Panc1 (cell line): ENCODE data around the gene POLDIP2. TPM values are rescaled to one million over a fixed set of nuclear protein-coding genes. Genes with fewer than 3 reads are reported as not detected.

Source experiments
- ATAC-seq: fragments of 200-7000 bp; cut with Tn5 transposase; 2 replicates; pipeline ENCODE4 v1.9.1; 2020; ENCODE audit warnings: mild to moderate bottlenecking, moderate library complexity
- BruUV-seq: library from RNA; stranded (reverse); fragments of 400-500 nt; replicated peaks from 2 replicates; lab custom pipeline; 2021; lab: Mats Ljungman, UMichigan
- CTCF ChIA-PET: fragments of 300-600 bp; sonication (Branson Sonifier 250); formaldehyde crosslinking; loops from one replicate; lab custom pipeline; 2022; ENCODE audit warnings: antibody characterized with exemption; lab: Charles Lee
- POLR2A ChIA-PET: fragments of 300-600 bp; sonication (Branson Sonifier 250); formaldehyde crosslinking; loops from one replicate; lab custom pipeline; 2022; ENCODE audit warnings: antibody characterized with exemption; lab: Charles Lee
- DNase-seq: peaks from one replicate; pipeline ENCODE4 v3.0.0-alpha.2; 2010; ENCODE audit warnings: low read depth, low spot score
- H3K27ac ChIP-seq: 2 replicates; pipeline ENCODE4 v1.5.1; 2011; ENCODE audit warnings: mild to moderate bottlenecking, low read length, inconsistent platforms
- H3K27me3 ChIP-seq: fragments of 200-500 bp; sonication (Bioruptor generic); 2 replicates; pipeline ENCODE4 v1.6.0; 2014; ENCODE audit warnings: low read length, inconsistent platforms; ENCODE audit not compliant: control insufficient read depth, insufficient read depth
- H3K36me3 ChIP-seq: fragments of 200-500 bp; sonication (Bioruptor generic); 2 replicates; pipeline ENCODE4 v1.5.1; 2014; ENCODE audit warnings: inconsistent platforms, mild to moderate bottlenecking, low read length, moderate library complexity; ENCODE audit not compliant: control insufficient read depth, insufficient read depth
- H3K4me1 ChIP-seq: 2 replicates; pipeline ENCODE4 v1.5.1; 2011; ENCODE audit warnings: inconsistent platforms, mild to moderate bottlenecking, low read length, moderate library complexity; ENCODE audit not compliant: control insufficient read depth, insufficient read depth
- H3K4me3 ChIP-seq, 2 experiments: 2 replicates each; pipeline ENCODE4 v1.5.1; 2011 to 2012; ENCODE audit warnings: low read depth in 2 of 2, low read length in 2 of 2, mild to moderate bottlenecking in 2 of 2, inconsistent platforms in 1 of 2, moderate library complexity in 1 of 2
- H3K9me3 ChIP-seq: fragments of 200-500 bp; sonication (Bioruptor generic); 2 replicates; pipeline ENCODE4 v1.5.1; 2014; ENCODE audit warnings: low read depth, mild to moderate bottlenecking, inconsistent platforms, low read length, moderate library complexity; ENCODE audit not compliant: control insufficient read depth, insufficient read depth
- POLR2AphosphoS5 ChIP-seq: IDR thresholded peaks from 2 replicates; pipeline ENCODE4 v1.6.1; 2012; ENCODE audit warnings: mild to moderate bottlenecking, low read depth, low read length, moderate library complexity
- REST ChIP-seq, 2 experiments: IDR thresholded peaks; 2 replicates each; pipeline ENCODE4 v1.6.1; 2011 to 2012; ENCODE audit warnings: low read depth in 2 of 2, control low read depth in 1 of 2, low read length in 1 of 2, mild to moderate bottlenecking in 1 of 2, moderate library complexity in 1 of 2; ENCODE audit not compliant: insufficient read depth in 1 of 2
- SIN3A ChIP-seq: IDR thresholded peaks from 2 replicates; pipeline ENCODE4 v1.6.1; 2012; ENCODE audit warnings: low read depth, mild to moderate bottlenecking, low read length, moderate library complexity, borderline replicate concordance; ENCODE audit not compliant: insufficient read depth
- in situ Hi-C: cut with HindIII; loops from 2 replicates; pipeline ENCODE4 v1.10.0; 2016; ENCODE audit warnings: low sequenced_read_pairs, low pct_unique_long_range_greater_than_20kb
- intact Hi-C: fragments of 100-400 bp; cut with micrococcal nuclease; formaldehyde crosslinking; loops from one replicate; pipeline ENCODE4 v1.10.0; 2022; ENCODE audit not compliant: unreplicated experiment
- total RNA-seq: library from RNA; stranded (reverse); gene quantifications from one replicate; pipeline ENCODE4 v1.2.1, GENCODE V29; 2021; ENCODE audit not compliant: unreplicated experiment

The POLDIP2 gene
- total RNA-seq, 1 experiment from 2014 or later, result 175 TPM

DNA sequence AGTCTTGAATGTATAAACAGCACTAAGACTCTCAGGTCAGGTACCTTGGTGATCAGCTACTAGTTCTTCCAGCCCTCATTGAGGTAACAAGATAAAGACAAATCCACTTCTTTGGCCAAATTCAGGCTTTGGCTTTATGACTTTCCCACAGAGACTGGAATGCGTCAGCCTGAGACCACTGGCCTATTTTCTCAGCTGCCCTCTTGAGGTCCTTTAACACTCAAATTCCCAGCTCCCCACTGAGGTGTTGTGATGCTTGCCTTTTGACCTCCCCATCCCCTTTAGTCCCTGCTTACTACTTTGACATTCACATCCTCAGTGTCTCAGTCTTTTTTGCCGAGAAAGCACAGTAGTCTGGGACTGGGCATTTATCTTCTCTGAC, 11.1 kb downstream of the POLDIP2 start:
- DNase-seq, result no peak
- no peak for ATAC-seq
- peak overlapping the region; percentile 65 for H3K27ac ChIP-seq
- H3K9me3 ChIP-seq, result no peaks in the 10 kb centered on the region
- ChIA-PET CTCF (interaction anchor here (0.7 kb wide), 1 partner anchor 10 kb away, joined by 5 read pairs; the partner anchor contains the start of genes IFT20 and TNFAIP1), POLR2A (interaction anchor here (1.2 to 1.4 kb wide), 2 partner anchors 10 to 11 kb away, joined by 3 to 11 read pairs; partner anchors contain the start of genes IFT20, POLDIP2 and TNFAIP1)
- H3K27me3 ChIP-seq, result no peaks in the 10 kb centered on the region
- H3K36me3 ChIP-seq, result peaks cover 8% of the 10 kb centered on the region
- H3K4me3 ChIP-seq, result no peak overlapping the region
- H3K4me1 ChIP-seq, result peaks cover 26% of the 10 kb centered on the region
- in situ Hi-C loops, result no loop called here
- TSS peak; percentile 41 for BruUV-seq
- intact Hi-C loops, result no loop called here
- TF ChIP-seq SIN3A (no peak), POLR2AphosphoS5 (peak; percentile 36; the same call in 1 of the 2 replicates)

DNA sequence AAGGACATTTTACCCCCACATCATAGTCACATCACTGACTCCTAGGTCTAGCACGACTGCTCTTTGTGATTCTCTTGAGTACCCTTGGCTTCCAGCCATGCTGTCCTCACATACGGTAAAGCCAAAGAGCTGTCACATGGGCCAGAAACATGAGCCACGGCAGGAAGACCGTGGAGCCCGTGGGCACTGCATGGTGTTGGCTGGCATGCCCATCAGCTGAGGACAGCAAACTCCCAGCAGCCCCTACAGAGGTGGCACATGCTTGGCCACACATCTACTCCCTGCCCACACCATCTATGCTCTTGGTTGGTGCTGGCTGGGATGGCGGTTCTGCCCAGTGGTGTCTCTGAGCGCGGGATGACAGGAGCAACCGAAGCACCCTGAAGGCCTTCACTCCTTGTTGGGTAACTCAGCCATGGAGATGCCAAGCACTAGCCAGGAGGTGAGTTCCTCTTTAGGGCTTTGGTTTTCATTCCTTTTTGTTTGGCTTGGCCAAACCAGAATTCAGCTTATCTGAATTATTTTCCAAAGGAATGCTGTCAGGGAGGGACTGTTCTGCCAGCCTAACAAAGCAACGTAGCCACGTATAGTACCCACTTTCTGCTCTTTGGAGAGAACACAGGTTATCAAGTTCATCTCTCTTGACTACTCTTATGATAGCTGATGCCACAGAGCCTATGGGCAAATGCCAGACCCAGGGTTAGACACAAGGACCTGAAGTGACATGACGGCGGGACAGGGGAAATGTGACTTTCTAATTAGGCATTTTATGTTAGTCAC, 11.7 kb downstream of the POLDIP2 start:
- ChIA-PET CTCF (no interaction called here), POLR2A (interaction anchor here (0.6 to 1.4 kb wide), 4 partner anchors 10 to 104 kb away, joined by 3 to 11 read pairs (median 6); partner anchors contain the start of genes IFT20, POLDIP2 and TNFAIP1)
- intact Hi-C loops (no loop called here), in situ Hi-C loops (no loop called here)
- H3K4me1 ChIP-seq, result peaks cover 26% of the 10 kb centered on the region
- H3K27me3 ChIP-seq, result no peaks in the 10 kb centered on the region
- BruUV-seq, result no TSS peak
- H3K9me3 ChIP-seq, result no peaks in the 10 kb centered on the region
- ATAC-seq, result no peak
- no peak for DNase-seq
- TF ChIP-seq REST (IDR thresholded peaks at IDR 0.05; ENCODE audit: insufficient read depth in 1 of 2, low read depth in 2 of 2, low read length in 1 of 2), result no peak
- peak; percentile 26; the same call in 1 of the 2 replicates for TF ChIP-seq POLR2AphosphoS5
- peak overlapping the region; percentile 65 for H3K27ac ChIP-seq
- no peak overlapping the region for H3K4me3 ChIP-seq
- peaks cover 5% of the 10 kb centered on the region for H3K36me3 ChIP-seq

GRCh38 chr17:28344435-28344901, 12.9 kb downstream of the POLDIP2 start:
- CTCF ChIA-PET, result no interaction called here
- TF ChIP-seq REST (IDR thresholded peaks at IDR 0.05; ENCODE audit: insufficient read depth in 1 of 2, low read depth in 2 of 2, low read length in 1 of 2), result no peak
- no TSS peak for BruUV-seq
- in situ Hi-C loops, result no loop called here
- intact Hi-C loops, result no loop called here
- Histone ChIP-seq H3K4me1 (peaks cover 26% of the 10 kb centered on the region), H3K27ac (no peak overlapping the region), H3K36me3 (peaks cover 2% of the 10 kb centered on the region; the same call in 1 of the 2 replicates), H3K4me3 (no peak overlapping the region), H3K27me3 (no peaks in the 10 kb centered on the region), H3K9me3 (no peaks in the 10 kb centered on the region)
- DNase-seq (no peak), ATAC-seq (no peak)
- POLR2A ChIA-PET, result interaction anchor here (0.6 kb wide), 1 partner anchor 102 kb away, joined by 4 read pairs; no protein-coding TSS in a partner anchor
